NCI-H2196 (cell line): ENCODE data around the gene DGKK.

ENCODE experiments used
- DNase-seq: peaks from one replicate; lab custom pipeline; 2025; ENCODE audit not compliant: unreplicated experiment; lab: John Stamatoyannopoulos, UW

The DGKK gene, protein sequence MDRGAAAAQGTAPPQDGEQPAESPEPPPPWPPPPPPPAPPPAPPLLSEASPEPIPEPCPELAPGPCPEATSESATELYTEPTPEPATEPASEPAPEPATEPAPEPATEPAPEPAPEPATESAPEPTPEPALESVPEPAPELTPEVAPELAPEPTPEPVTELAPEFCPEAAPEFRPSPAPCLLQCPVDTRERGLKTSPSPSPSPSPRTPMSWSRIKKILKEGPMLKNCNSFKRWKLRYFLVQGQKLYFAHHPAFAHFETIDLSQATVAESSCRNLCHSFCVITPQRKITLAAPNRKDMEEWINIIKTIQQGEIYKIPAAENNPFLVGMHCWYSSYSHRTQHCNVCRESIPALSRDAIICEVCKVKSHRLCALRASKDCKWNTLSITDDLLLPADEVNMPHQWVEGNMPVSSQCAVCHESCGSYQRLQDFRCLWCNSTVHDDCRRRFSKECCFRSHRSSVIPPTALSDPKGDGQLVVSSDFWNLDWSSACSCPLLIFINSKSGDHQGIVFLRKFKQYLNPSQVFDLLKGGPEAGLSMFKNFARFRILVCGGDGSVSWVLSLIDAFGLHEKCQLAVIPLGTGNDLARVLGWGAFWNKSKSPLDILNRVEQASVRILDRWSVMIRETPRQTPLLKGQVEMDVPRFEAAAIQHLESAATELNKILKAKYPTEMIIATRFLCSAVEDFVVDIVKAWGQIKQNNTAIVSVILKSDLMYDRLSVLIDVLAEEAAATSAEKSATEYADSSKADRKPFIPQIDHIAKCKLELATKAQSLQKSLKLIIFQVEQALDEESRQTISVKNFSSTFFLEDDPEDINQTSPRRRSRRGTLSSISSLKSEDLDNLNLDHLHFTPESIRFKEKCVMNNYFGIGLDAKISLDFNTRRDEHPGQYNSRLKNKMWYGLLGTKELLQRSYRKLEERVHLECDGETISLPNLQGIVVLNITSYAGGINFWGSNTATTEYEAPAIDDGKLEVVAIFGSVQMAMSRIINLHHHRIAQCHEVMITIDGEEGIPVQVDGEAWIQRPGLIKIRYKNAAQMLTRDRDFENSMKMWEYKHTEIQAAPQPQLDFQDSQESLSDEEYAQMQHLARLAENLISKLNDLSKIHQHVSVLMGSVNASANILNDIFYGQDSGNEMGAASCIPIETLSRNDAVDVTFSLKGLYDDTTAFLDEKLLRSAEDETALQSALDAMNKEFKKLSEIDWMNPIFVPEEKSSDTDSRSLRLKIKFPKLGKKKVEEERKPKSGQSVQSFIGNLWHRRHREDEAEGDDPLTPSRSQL

DNA sequence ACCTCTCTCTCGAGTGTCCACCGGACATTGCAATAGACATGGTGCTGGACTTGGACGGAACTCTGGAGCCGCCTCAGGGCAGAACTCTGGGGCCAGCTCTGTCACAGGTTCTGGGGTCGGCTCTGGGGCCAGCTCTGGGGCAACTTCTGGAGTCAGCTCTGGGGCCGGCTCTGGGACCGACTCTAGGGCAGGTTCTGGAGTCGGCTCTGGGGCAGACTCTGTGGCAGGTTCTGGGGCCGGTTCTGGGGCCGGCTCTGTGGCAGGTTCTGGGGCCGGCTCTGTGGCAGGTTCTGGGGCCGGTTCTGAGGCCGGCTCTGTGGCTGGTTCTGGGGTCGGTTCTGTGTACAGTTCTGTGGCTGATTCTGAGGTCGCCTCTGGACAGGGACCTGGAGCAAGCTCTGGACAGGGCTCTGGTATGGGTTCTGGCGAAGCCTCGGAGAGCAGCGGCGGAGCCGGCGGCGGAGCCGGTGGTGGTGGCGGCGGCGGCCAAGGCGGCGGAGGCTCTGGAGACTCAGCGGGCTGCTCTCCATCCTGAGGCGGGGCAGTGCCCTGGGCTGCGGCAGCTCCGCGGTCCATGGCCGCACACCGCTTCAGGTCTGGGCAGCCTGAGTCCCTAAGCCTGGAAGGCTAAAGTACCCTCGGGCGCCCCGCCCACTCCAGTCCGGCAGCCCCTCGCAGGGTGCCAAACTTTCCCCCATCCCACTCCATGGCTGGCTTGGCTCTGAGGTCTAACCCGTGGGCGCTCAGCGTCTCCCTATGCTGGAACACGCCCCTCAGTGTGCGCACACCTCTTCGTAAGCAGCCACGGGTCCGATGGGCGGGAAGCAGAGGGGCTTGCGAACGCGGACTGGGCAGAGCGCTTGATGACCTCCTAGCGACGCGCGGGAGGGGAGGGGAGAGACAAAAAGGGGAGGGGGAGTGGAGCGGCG lies at the start of gene DGKK:
DGKK (minus strand) TSS at position 723 of the 929 bp plus-strand sequence; CDS start at position 576, 147 bp downstream.
- no peak for DNase-seq

GRCh38 chrX:50514811-50515210 lies 44.2 kb upstream of the DGKK start:
- DNase-seq = no peak

DNA sequence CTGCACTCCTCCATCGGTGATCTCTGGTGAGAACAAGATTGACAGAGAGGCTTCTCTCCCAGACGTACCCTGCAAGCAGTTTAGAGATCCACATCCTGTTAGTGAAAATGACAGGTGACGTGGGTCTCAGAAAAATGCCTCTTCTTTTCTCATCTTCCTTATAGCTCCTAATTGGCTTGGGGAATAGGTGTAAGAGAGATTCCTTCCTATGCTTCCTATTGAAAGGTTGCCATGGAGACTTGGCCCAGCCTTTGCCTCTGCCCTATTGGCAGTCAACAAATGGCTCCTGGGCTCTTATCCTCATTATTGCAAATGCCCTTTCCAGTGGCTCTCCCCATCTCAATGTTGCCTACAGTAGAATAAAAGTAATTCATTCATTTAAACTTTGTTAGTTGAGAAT lies 26.5 kb upstream of the DGKK start:
- no peak for DNase-seq

- no peak for DNase-seq
Measured at GRCh38 chrX:50495616-50496015, 25.0 kb upstream of the DGKK start.

DNA sequence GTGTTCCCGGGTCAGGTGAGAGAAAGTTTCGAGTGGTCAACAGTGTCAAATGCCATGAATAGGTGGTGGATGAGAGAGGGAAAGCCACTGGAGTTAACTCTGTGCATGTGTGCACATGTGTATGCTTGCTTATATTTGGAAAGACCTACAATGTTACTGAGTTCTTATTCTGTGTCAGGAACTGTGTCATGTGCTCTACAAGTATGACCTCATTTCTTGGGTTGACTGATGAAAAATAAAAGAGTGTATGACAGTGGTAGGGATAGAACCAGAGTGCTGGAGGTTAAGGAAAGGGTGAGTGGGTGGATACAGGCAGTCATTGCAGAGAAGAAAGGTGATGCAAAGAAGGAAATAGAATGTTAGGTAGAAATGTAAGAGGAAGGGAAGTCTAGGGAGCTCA lies 22.1 kb upstream of the DGKK start:
- DNase-seq = no peak

- no peak for DNase-seq
Measured at GRCh38 chrX:50484662-50485061, 14.0 kb upstream of the DGKK start.

DNA sequence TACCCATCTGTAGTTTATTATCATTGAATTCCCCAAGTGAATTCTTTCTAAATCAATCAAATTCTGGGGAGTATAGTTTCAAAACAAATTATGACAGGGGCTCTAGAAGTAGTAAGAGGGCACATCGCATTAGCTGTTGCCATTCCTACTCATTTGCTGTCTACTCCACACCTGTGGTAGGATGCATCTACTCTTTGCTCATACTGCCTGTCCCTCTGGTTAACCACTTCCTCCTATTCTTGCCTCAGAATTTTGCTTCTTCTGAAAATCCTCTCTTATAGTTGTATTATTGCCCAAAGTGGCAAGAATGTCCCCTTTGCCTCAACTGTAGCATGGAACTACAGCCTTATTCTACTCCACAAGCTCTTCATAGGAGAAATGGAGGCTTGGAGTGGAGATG lies 12.7 kb upstream of the DGKK start:
- DNase-seq = no peak

- DNase-seq = no peak
Measured at GRCh38 chrX:50475208-50475607, 4.6 kb upstream of the DGKK start.

GRCh38 chrX:50471390-50471789 lies 765 bp upstream of the DGKK start:
- DNase-seq = no peak

GRCh38 chrX:50469206-50469605 lies 1.4 kb downstream of the DGKK start:
- no peak for DNase-seq

DNA sequence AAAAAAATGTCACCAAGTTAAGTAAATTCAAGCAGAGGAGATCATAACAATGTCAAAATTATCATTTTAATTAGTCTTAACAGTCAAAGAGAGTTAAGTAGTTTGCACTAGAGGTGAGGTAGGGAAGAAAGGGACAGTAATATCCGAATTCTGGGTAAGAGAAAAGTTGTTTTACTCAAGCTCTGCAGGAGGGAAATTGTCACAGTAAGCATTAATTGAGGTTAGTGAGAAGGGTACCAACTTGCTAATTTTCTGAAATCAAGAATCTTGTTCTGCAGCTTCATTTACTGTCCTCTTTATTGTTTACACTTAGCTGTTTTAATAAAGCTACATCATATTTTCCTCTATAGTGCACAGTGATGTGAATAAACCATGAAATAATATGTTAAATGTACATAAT lies 11.0 kb downstream of the DGKK start:
- no peak for DNase-seq

DNA sequence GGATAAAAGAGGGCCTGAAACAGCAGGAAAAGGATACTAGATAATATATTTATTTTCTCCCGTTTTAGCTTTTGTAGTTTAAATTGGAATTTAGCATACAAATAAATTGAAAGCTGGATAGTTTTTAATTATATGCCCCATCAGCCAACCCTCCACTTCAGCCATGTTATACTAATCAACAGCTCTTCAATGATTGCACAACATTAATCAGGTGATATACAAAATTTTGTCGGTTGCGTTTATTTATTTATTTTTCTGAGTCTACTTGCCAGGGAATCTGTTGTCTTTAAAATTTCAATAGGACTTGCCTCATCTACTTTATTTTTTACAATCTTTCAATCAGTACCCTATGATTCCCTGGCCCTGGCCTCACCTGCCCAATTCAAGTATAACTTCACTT lies 12.1 kb downstream of the DGKK start:
- DNase-seq = no peak

- no peak for DNase-seq
Measured at GRCh38 chrX:50456712-50457484, 13.7 kb downstream of the DGKK start.

GRCh38 chrX:50452782-50453181 lies 17.8 kb downstream of the DGKK start:
- no peak for DNase-seq

GRCh38 chrX:50450324-50450723 lies 20.3 kb downstream of the DGKK start:
- DNase-seq = no peak

DNA sequence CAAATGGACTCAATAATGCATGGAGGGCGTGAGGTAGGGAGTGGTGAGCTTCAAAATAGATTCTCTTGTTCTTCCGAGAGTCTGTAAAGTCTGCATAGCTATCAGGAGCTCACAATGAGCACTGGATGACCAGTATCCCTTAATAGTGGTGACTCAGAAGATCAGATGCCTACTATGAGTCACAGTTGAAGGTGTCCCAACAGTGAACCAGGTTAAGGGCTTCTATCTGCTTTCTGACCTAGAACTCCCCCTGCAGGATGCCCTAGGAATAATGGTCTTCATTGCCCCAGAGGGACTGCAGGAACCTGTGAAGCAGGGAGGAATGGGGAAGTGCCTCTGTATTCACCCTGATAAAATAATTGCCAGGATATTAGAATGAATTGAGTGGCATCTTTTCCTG lies 22.1 kb downstream of the DGKK start:
- no peak for DNase-seq

DNA sequence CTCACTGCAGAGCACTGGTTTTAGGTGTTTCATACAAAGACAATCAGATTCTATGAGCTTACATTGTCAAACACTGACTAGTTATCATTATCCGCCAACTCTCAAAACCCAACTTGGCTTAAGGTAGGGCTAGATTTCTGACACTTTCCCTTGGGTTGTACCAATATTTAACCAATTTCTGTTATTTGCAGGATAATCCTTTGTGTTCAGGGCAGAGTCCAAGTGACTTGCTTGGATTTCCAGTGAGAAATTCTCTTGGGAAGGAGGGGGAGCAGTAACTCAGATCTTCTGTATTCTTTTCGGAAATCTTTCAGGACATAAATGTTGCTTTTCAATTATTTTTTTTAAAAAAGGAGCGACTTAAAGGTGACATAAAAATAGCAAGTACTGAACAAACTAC lies 23.1 kb downstream of the DGKK start:
- no peak for DNase-seq

GRCh38 chrX:50442426-50443116 lies 28.1 kb downstream of the DGKK start:
- no peak for DNase-seq

DNA sequence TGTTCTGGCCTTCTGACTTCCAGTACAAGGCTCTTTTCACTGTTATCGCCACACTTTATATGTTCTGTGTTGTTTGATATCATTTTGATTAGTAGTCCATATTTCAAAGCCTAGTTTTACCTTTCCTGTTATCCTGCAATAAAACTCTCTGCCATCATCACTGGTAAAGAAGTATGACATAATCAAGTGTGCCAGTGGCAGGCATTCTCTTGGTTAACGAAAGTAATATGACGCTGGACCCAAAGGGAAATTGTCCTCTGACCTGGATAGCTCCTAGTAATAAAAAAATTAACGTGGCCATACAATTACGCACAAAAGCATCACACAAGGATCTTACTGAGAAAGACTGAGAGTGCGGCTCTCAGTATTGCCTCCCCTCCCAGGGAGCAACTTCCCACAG lies 33.8 kb downstream of the DGKK start:
- no peak for DNase-seq
